Smooth muscle cell of the brain vasculature (primary cell): ENCODE measurements around the gene HSPB7.
"Not testable (repeated sequence)": the region's sequence is repeated elsewhere in the genome, so short reads cannot be mapped to it uniquely, and the experiment has no call there.

ENCODE experiments used
- DNase-seq: peaks from one replicate; pipeline ENCODE4 v3.0.0-alpha.2; 2012; ENCODE audit warnings: low read depth, low spot score

HSPB7 gene

DNA sequence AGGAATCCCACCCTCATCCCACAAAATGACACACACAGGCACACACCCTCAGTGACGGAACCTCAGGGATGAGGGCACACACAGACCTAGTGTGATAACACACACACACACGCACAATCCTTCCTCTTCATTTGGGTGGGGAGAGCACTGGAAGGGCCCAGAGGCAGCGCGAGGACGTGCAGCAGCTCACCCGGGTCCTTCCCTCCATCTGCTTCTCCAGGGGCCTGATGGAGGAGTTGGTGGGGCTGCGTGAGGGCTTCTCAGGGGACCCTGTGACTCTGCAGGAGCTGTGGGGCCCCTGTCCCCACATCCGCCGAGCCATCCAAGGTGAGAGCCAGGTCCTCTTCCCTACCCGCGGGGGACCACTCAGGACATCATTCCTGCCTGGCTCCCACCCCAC, 4.5 kb upstream of the HSPB7 start:
- no peak for DNase-seq

DNA sequence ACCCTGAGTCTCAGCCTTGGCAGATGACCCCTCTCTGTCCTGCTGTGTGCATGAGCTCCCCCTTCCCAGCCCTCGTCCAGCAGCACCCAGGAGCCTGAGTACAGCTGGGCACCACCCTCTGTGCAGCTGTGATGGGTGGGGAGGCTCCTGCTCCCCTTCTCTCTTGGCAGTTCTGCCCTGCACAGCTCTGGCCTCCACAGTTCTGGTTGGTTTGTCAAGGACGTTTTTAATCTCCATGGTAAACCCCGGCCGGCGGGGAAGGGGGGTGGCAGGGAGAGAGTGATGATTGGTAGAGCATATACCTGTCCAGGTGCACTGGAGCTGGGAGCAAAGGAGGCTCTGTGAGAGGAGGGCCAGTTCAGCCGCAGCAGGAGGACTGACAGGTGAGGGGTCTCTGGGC, 3.8 kb upstream of the HSPB7 start, which contains the start of gene CLCNKA:
TSS of gene CLCNKA (plus strand) at position 356 of the 400 bp plus-strand sequence. CDS start 584 bp downstream, outside the sequence.
- no peak for DNase-seq

DNA sequence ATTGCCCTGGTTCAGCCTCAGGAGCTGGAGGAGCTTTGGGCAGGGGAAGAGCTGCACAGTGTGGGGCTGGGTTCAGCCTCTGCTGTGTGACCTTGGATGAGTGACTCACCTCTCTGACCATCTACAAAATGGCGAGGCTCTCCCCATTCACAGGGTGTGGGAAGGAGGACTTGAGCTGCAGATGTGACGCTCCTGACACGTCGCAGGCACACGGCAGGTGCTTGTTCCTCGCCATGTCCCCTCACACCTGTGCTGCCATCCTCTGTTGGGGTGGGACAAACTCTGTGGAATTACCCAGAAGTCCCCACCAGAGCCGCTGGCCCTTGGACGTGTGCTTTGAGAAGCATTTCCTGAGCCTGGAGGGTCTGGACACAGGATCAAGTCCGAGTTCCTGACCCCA, 3.0 kb upstream of the HSPB7 start:
- not testable (repeated sequence) for DNase-seq

DNA sequence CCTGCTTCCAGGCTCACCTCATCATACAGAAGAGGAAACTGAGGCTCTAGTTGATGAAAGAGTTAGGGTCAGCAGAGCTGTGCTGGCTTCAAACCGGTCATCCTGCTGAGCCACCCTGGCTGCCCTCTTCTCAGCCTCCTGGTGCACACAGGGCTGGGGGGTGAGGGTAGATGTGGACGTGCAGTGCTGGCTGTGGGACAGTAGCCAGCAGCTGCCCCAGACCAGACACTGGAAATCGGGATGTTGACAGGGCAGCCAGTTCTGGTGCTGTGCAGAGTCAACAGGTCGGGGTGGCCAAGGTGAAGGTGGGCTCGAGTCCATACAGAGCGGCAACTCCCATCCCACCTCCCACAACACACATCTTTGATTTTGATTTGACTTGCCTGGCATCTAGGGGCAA, 2.5 kb upstream of the HSPB7 start:
- DNase-seq, result no peak

DNA sequence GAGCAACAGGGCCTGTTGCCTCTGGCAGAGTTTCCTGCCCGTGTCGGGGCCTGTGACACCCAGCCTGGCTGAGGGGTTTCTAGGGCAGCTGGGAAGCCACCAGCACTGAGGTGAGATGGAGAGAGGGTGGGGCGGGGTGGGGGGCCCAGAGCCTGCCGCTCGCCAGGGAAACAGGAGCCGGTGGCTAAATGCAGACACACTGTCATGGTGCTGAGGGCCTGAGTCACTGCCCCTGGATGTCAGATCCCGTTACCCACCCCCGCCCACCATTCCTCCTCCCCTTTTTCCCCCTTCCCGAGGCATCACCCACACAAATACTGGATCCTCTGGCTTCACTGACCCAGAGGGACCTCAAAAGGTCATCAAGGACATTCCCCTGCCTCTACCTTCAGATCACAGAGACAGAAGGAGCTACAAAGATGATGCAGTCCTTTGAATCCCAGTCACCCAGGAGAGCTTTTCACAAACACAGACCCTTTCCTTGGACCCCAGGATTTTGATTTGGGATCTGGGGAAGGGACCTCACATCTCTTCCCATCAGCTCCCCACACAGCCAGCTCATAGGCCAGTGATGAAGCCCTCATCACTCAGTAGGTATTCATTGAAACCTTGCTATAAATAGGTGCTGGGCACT, 1.9 kb upstream of the HSPB7 start:
- no peak for DNase-seq

DNA sequence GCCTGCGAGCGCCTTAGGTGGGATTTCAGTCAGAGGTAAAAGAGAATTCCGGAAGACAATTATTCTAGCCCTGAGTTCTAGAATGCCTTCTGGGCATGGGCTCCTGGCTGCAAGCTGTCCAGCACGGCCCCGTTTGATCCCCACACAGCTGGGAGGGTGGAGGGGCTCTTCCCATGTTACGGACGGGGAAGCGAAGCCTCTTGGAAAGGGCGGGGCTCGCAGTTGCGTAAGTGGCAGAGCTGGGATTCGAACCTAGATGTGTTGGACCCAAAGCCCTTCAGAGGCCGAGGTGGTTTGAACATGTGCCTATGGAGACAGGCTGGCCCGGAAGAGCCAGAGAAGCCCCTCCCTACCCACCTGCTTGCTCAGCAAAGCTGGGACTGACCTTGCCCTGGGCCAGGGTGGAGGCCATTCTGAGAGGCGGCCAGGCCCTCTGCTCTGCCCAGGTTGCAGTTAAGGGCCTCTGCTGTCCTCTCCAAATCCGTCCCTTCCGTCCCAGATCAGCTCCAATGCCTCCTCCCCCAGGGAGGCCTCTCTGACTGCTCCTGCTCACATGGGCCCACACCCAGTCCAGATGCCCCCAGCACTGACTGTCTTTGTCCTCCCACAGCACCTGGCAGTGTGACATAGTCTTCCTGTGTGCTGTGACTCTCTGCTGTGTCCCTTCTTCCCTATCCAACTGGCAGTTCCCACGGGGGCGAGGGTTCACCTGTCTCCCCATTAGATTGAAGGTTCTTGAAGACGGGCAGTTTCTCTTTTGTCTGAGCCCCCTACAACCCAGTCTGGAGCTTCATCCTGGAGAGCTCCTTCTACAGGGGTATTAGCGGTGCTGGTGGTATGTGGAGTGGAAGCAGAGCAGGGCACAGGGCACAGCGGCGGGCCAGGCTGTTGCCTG, 1.2 kb upstream of the HSPB7 start:
- DNase-seq, result no peak

DNA sequence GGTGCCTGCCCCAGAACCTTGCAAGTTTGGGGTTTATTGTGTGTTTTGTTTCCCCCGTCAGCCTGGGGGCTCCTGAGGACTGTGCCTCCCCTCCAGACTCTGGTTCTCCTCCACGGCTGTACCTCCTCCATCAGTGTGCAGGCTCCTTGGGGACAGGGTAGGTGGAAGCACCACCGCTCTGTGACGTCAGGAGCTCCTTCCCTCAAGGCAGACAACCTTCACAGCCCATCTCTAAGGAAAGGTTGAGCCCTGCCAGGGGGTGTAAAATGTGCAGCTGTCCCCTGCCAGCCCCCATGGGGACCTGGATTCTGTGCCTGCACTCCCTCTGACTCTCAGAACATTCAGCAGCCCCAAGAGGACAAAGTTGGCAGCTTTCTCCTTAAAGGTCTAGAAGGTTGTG, 465 bp upstream of the HSPB7 start:
- no peak for DNase-seq

DNA sequence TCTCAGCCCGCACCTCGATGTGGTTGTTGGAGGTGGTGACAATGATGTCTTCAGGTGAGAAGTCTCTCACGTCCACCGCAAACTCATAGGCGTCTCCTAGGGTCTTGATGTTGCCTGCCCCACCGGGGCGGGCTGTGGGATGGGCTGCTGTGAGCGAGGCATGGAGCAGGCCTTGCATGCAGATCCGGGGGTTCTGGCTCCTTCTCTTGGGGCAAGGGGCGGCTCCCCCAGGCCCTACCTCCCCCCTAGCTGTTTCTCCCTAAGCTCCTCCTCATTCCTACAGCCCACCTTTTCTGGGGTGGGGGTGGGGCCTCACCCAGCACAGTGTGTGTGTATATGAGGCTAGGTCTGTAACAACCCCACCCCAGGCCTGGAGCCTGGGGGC, 775 bp downstream of the HSPB7 start:
- DNase-seq, result no peak

DNA sequence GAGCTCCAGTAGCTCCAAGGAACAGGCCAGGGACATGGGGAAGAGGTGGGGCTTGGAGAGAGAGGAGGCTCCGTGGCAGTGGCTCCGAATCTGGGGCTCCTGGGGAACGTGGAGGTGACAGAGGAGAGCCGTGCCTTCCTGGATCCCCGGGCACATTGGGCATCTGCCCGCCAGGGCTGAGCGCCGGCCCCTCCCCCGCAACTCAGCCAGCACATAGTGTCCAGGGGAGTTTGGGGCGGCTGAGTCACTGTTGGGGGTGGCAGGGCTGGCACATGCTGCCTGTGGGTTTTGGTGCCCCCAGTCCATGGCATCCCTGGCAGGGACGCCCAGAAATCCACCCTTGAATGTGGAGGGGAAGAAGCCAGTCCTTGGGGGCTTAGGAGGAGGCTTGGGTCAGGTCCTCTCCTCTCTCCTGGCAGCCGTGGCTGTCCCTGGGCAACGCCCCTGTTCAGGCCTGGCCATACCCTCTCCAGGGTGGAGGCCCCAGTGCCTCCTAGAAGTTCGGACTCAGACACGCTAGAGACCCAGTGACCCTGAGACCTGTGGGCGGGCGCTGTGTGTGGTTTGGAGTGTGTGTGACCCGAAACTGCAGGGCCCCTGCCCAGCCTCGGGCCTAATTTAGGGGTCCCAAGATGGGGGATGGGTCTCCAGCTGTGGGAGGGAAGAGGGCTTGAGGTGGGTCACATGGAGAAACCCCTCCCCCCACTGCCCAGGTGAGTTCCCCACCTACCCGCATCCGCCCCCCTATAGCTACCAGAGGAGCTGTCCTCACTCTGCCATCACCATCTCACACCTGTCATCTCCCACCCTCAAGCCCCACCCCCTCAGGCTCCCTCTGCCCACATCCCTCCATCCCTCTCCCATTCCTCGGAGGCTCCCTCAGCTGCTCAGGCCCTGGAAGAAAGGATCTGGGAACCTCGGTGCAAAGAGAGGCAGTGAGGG, 1.6 kb downstream of the HSPB7 start:
- DNase-seq, result no peak

DNA sequence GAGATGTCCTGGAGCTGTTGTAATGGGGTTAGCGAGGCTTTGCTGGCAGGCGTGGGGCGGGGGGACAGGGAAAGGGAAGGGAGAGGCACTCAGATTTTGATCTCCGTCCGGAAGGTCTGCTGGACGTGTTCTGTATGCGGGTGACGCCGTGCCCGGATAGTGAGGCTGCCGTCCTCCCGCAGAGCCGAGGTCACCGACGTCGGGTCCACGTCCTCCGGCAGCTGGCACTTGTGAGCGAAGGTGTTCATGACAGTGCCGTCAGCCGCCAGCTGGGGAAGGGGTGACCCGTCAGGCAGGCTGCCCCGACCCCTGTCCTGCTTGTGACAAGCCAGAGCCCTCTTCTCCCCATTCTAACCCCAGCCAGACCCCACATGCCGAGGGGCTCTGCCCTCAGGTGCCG, 2.4 kb downstream of the HSPB7 start:
- DNase-seq, result no peak

DNA sequence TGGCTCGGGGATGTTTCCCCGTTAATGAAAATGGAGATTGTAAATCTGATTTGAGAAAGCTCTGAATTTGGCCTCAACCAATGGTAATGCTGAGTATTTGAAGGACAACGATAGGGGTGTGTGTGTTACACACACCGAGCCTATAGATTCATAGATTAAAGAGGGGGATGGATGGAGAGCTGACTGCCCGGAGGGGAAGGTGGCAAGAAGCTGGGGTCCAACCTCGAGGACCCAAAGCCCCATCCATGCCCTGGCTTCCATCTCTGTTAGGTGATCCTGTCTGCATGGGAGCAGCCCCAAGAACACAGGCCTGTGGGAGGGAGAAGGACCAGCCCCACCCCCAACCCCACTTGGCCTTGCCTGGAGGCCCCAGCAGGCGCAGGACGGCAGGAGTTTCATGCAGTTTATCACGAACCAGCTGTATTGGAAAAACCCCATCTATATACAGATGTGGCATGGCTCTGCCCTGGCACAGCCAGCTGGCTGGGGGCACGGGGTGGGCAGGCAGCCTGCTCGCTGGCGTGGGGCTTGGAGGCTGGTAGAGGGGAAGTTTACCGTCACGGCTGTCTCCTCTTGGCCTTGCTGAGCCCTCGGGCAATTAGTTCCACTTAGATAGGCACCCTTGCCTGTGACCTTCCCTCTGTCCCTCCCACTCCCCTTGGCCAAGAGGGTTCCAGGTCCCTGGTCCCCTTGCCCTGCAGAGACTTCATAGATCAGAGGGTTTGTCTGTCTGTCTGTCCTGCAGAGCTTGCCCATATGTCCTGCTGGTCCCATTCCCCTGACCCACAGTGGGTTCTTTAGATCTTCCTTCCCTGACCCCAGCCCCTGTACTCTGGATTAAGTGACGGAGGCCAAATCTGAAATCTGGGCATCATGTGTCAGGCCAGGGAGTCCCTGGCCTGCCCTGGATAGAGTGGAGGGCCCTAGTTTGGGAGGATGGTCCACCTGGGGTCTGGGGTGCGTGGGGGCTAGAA, 3.0 kb downstream of the HSPB7 start:
- no peak for DNase-seq

DNA sequence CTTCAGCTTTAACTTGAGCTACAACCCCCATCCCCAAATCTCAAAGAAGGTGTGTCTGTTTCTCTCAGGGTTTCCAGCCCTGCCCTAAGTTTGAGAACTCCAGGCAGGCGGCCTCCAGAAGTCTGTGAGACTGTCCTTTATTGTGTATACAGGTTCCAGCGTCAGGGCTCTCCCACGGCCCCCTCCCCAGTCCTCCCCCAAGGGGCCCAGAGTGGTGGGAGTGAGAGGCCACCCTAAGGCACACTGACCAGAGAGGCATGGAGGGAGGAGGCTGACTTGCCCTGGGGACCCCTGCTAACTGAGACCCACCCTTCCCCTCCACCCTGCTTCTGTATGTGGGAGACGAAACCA, 4.0 kb downstream of the HSPB7 start:
- no peak for DNase-seq

DNA sequence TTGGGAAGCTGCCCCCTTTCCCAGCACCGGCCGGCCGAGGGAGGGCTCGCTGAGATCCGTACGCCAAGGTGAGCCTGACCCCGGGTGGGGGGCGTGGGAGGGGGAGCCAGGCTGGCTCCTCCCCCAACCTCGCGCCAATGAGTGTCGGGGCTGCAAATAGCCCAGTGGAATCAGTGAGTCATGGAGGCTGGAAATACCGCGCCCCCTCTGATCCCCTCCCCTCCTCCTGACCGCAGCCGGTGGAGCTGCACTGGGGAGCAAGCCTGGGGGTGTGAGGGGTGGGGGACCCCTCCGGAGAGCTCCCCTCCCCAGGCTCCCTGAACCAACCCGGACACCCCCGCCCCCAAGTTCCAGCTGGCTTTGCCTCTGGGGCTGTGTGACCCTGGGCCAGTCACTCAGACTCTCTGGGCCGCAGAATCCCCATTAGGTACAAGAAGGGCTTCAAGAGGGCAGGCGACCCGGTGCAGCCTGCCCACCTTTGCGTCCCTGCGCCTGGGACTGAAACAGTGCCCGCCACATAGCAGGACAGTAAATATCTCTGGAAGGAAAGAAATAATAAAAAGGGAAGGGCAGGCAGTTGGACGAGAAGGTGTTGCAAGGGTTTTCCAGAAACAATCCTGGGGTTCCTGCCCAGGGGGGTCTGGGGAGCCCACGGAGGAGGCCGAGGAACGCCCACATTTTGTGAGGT, 4.5 kb downstream of the HSPB7 start:
- DNase-seq, result no peak

DNA sequence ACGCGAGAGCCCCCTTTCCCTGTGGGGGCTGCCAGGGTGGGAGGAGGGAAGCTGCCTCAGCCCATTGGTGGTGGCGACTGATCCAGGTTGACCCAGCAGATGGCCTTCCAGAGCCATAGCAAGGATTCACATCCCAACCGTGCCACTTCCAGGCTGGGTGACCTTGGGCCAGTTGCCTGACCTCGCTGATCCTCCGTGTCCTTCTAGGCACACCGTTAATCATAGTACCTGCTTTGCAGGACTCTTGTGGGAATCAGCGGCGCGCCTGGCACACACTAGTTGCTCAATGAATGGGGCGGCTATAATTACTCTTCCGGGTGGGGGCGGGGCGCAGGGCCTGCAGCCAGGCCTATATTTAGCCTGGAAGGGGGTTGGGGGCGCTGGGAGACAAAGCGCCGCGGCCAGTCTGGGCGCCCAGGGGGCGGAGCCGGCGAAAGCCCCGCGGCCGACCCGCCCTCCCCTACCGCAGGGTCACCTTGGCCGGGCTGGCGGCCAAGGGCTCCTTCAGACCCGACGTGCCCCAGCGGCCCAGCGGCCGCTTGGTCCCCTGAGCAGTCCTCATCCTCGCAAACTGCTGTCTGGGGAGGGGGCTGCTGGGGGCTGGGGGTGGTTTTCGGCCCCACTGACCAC, 5.1 kb downstream of the HSPB7 start:
- DNase-seq, result no peak

DNA sequence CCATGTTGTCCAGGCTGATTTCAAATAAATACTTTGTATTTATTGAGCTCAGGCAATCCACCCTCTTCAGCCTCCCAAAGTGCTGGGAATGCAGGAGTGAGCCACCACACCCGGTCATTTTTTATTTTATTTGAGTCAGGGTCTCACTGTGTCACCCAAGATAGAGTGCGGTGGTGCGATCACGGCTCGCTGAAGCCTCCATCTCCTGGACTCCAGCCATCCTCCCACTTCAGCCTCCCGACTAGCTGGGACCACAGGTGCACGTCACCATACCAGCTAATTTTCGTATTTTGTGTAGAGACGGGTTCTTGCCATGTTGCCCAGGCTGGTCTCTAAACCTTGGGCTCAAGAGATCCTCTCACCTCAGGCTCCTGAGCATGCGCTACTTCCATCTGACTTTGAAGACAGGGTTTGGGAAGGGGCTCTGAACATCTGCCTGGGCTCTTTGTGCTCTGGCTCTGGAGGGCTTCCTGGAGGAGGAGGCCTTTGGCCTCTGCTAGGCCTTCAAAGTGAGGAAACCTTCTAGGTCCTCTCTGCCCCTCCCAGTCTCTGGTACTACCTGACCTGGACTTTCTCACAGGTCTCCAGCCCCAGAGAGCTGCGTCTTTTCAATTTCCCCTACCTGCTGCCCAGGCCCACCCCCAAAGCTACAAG, 5.8 kb downstream of the HSPB7 start:
- DNase-seq, result no peak

DNA sequence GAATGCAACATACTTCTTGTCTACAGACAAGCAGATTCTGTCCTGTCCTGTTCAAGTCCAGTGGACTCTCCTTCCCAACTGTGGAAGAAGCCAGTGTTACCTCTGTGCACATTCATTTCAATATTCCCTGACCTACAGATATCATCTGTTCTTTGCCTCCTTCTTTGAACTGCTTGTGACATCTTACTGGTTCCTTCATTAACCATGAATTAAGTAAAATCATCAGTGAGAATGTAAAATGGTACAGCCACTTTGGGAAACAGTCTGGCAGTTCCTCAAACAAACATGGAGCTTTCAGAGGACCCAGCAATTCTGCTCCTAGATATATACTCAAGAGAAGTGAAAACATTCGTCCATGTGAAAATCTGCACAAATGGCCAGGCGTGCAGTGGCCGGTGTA, 7.0 kb downstream of the HSPB7 start:
- DNase-seq, result no peak

DNA sequence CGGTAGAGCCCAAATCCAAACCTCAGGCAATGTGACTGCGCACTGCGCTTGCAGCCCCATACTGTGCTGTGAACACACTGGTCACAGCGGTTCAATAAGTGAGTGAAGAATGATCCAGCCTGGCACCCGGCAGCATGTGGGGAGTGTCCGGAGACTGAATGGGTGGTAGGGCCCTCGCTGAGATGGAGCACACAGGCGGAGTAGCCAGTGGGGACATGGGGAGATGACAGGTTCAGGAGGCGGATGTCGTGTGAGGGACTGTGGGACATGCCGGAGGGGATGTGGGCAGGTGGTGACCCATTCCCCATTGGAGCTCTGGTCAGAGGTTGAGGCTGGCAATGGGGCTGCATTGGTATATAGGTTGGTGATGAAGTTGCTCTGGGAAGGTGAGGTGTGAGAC, 8.2 kb downstream of the HSPB7 start:
- DNase-seq, result no peak

DNA sequence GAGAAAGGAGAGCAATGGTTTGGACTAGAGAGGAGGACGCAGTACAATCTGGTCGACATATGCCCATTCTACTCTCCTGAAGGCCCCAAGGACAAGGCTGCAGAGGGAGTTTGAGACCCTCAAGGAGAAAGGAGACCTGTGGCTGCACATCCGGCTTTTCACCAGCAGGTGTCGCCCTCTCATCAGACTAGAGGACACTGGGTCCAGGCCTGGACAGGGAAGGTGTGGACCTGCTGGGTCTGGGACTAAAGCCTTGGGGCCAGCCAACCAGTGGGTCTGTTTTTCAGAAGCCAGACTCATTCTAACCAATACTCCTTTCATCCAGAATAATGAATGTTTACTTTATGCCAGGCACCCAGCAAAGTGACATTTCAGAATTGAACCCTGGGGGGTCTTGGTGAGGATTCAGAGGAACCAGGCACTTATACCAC, 8.8 kb downstream of the HSPB7 start:
- DNase-seq, result peak; percentile 32

DNA sequence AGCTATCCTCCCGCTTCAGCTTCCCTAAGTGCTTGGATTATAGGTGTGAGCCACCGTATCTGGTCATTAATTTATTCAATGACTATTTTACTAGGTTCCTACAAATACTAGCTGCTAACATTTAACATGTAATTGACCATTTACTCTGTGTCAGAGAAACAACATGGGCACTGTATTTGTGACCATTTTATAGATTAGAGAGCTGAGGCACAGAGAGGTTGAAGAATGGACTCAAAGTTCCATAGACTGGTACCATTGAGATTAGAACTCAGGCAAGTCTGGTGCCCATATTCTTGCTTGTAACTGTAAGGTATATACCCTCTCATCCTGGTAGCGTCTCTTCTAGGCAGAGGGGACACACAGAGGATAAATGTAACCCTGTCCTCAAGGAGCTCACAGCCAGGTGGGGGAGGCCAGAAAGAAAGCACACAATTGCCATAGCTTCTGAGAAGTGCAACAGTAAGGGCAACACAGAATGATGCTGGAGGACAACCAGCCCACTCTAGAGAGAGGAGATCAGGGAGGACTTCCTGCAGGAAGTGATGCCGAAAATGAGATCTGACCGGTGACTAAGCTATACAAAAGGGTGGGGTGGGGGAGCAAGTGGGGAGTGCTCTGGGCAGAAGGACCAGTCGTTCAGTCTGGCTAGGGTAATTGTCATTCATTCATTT, 10.0 kb downstream of the HSPB7 start:
- no peak for DNase-seq
